RWPE2 (cell line): ENCODE measurements around the gene ARSG.

Experiments
- ATAC-seq: fragments of 200-7000 bp; cut with Tn5 transposase; 3 replicates; pipeline ENCODE4 v1.9.1; 2021; ENCODE audit warnings: low read depth
- DNase-seq: peaks from one replicate; pipeline ENCODE4 v3.0.0-alpha.2; 2020; ENCODE audit warnings: low spot score
- H3K27ac ChIP-seq: fragments of 450-650 bp; 2 replicates; pipeline ENCODE4 v1.5.1; 2017; ENCODE audit warnings: mild to moderate bottlenecking; ENCODE audit not compliant: poor library complexity, severe bottlenecking
- H3K27me3 ChIP-seq: fragments of 250-450 bp; sonication (Bioruptor Pico); 2 replicates; pipeline ENCODE4 v1.5.1; 2021; ENCODE audit warnings: mild to moderate bottlenecking, moderate library complexity; ENCODE audit not compliant: insufficient read depth, poor library complexity, severe bottlenecking
- H3K36me3 ChIP-seq: fragments of 250-450 bp; sonication (Bioruptor Pico); 2 replicates; pipeline ENCODE4 v1.5.1; 2020; ENCODE audit warnings: low read depth, mild to moderate bottlenecking, moderate library complexity
- H3K4me1 ChIP-seq: fragments of 250-450 bp; sonication (Bioruptor Pico); 2 replicates; pipeline ENCODE4 v1.5.1; 2021; ENCODE audit warnings: mild to moderate bottlenecking, moderate library complexity; ENCODE audit not compliant: insufficient read depth, poor library complexity, severe bottlenecking
- H3K4me3 ChIP-seq: fragments of 250-450 bp; sonication (Bioruptor Pico); 2 replicates; pipeline ENCODE4 v1.5.1; 2021; ENCODE audit warnings: mild to moderate bottlenecking, moderate library complexity; ENCODE audit not compliant: severe bottlenecking
- H3K9me3 ChIP-seq: fragments of 250-450 bp; sonication (Bioruptor Pico); 2 replicates; pipeline ENCODE4 v1.5.1; 2021; ENCODE audit warnings: mild to moderate bottlenecking, moderate library complexity; ENCODE audit not compliant: severe bottlenecking
- TF ChIP-seq, protein P1 (sequence below): fragments of 450-650 bp; IDR thresholded peaks from one replicate; pipeline ENCODE4 v1.5.1; 2017; ENCODE audit warnings: mild to moderate bottlenecking, moderate library complexity; ENCODE audit not compliant: poor library complexity, severe bottlenecking

ARSG gene

DNA sequence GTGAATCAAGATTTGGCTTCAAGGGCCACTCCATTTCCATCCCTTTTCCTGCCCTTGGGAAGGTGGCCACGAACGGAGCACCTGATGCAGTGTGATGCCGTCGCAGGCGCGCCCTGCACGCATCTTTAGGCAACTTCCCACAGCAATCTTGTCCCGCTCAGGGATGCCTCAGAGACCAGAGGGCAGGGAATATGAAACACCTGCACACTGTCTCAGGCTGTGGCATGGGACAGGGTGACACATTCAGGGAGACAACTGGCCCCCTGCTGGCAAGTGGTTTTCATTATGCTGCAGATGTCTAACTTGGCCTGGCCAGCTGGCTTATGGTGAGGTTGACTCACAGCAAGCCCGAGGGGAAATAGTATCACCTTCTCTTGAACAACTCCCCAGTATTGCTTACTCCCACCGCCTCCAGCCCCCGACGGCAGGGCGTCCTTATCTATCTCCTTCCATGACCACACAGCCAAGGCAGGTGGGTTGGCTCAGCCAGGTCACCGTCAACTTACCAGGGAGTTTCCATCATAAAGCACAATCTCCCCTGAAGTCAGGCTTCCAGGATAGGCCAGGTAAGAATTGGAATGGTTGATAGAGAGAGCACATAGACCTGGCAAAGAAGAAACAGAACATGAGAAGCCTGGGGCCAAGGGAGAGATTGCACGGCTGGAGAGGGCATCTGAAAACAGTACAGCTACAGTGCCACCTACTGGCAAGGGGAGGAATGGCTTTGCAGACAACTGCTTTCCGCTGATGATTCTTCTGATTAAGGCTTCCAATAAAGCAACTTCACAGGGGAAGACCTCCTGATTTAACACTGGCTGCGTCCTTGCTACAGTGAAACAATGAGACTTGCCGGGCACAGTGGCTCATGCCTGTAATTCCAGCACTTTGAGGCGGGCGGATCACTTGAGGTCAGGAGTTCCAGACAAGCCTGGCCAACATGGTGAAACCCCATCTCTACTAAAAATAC is 144.9 kb downstream of the ARSG start:
- no peaks in the 10 kb centered on the region for H3K4me1 ChIP-seq
- DNase-seq = no peak
- ATAC-seq = peak; percentile 75
- no peak overlapping the region for H3K4me3 ChIP-seq
- no peak overlapping the region for H3K27ac ChIP-seq
- TF ChIP-seq, protein P1, sequence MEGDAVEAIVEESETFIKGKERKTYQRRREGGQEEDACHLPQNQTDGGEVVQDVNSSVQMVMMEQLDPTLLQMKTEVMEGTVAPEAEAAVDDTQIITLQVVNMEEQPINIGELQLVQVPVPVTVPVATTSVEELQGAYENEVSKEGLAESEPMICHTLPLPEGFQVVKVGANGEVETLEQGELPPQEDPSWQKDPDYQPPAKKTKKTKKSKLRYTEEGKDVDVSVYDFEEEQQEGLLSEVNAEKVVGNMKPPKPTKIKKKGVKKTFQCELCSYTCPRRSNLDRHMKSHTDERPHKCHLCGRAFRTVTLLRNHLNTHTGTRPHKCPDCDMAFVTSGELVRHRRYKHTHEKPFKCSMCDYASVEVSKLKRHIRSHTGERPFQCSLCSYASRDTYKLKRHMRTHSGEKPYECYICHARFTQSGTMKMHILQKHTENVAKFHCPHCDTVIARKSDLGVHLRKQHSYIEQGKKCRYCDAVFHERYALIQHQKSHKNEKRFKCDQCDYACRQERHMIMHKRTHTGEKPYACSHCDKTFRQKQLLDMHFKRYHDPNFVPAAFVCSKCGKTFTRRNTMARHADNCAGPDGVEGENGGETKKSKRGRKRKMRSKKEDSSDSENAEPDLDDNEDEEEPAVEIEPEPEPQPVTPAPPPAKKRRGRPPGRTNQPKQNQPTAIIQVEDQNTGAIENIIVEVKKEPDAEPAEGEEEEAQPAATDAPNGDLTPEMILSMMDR = peak; percentile 91
- no peaks in the 10 kb centered on the region for H3K27me3 ChIP-seq
- peaks cover 43% of the 10 kb centered on the region for H3K36me3 ChIP-seq
- H3K9me3 ChIP-seq = no peaks in the 10 kb centered on the region

DNA sequence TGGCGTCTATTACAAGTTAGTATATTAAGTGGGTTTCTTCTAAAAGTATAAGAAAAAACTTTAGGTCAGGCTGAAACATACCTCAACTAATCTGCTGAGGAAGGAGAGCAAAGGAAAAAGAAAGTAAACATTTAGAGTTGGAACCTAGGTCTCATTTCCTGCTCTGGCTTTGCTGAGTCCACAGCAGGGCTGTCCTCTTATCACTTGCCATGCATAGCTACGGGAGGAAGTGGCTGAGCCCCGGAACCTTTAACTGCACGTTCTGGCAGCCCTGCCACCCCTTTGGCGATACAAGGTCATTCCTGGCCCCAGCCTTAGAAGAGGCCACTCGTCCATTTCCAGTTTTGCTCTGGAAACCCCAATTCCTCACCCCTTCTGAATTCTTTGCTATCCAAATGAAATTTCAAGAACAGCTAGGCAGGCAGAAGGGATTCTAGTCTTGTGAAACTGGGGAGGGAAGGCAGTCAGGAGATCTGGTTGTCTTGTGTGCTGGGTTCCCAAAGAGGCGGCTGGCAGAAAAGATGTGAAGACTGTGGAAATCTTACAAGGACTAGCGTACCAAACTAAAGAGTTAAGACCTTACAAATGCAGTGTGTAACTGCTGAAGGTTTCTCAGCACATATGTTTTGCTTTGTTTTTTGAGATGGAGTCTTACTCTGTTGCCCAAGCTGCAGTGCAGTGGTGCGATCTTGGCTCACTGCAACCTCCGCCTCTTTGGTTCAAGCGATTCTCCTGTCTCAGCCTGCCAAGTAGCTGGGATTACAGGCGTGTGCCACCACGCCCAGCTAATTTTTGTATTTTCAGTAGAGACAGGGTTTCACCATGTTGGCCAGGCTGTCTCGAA is 146.9 kb downstream of the ARSG start:
- Histone ChIP-seq H3K27ac (no peak overlapping the region), H3K9me3 (no peaks in the 10 kb centered on the region), H3K4me1 (no peaks in the 10 kb centered on the region), H3K4me3 (no peak overlapping the region), H3K36me3 (peaks cover 38% of the 10 kb centered on the region), H3K27me3 (no peaks in the 10 kb centered on the region)
- TF ChIP-seq, protein P1 = no peak
- no peak for ATAC-seq
- no peak for DNase-seq

DNA sequence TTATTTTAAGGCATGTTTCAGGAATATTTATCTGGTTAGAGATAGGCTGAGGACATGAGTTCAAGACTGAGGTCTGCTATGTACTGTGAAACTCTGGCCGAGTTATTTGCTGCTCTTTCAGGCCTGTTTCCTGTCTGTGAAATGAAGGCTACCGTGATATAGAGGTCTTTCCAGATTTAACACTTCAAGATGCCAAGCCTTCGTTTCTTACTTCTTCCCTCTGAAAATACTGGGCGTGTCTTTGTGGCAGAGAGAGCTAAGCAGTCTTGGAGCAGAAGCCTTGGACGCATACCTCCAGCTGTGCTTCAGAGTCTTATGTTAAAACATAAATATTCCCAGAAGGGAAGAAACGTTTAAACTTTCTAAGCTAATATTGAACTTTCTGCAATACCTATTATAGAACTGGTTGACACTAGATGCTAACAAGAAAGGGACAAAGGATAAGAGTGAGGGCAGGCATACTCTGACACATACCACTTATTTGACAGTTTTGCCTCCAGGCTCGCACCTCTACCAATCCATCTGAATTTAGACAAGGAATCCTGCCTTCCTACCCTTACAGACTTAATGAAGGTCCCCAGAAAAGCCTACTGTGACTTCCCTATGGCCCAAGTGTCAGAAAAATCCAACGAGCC is 148.5 kb downstream of the ARSG start:
- H3K36me3 ChIP-seq = peaks cover 37% of the 10 kb centered on the region
- H3K4me1 ChIP-seq = no peaks in the 10 kb centered on the region
- H3K27ac ChIP-seq = no peak overlapping the region

DNA sequence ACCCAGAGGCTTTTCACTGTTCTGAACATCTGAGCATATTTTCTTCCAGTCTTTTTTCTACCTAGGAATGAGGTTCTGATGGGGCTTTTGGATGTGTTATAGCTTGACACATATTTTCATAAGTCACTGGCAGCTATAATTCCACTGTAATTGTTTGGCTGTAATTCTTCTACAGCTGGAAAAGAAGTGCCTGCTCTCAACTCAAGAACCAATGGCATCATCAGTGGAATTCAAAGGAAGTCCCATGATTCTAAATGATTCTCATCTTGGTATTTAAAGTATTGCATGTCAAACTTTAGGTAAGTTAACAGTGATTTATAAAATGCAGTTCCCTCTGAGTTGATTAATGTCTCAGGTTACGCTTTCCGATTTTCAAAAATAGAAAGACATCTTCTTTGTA is 149.2 kb downstream of the ARSG start:
- H3K27me3 ChIP-seq = no peaks in the 10 kb centered on the region
- no peak for DNase-seq
- no peak overlapping the region for H3K4me3 ChIP-seq
- H3K4me1 ChIP-seq = no peaks in the 10 kb centered on the region
- no peaks in the 10 kb centered on the region for H3K9me3 ChIP-seq
- TF ChIP-seq, protein P1 = no peak
- no peak for ATAC-seq
- H3K27ac ChIP-seq = no peak overlapping the region
- H3K36me3 ChIP-seq = peaks cover 29% of the 10 kb centered on the region

More for the DNA sequence above, 148.5 kb downstream of the ARSG start:
- ATAC-seq (no peak), DNase-seq (no peak)
- no peak overlapping the region for H3K4me3 ChIP-seq
- no peaks in the 10 kb centered on the region for H3K9me3 ChIP-seq
- TF ChIP-seq, protein P1 = no peak
- H3K27me3 ChIP-seq = no peaks in the 10 kb centered on the region
